ENCODE measurements around the gene MFSD6.

The MFSD6 gene

GRCh38 chr2:190540048-190540447 lies 131.9 kb downstream of the MFSD6 start:
- H3K27me3 ChIP-seq (ENCODE audit: control insufficient read depth, low read length), result no peaks in the 10 kb centered on the region
- TF ChIP-seq CTCF (IDR thresholded peaks at IDR 0.05; ENCODE audit: low read depth, low read length, poor library complexity, severe bottlenecking) (no peak), EZH2phosphoT487 (IDR thresholded peaks at IDR 0.05; ENCODE audit: borderline replicate concordance, low read length) (no peak)
- H4K20me1 ChIP-seq (ENCODE audit: control insufficient read depth, insufficient read depth, low read depth, low read length), result no peaks in the 10 kb centered on the region
- peaks cover 12% of the 10 kb centered on the region for H3K4me1 ChIP-seq (ENCODE audit: control insufficient read depth, low read length)
- peaks cover 37% of the 10 kb centered on the region for H3K36me3 ChIP-seq (ENCODE audit: control insufficient read depth, low read length)
- no peak overlapping the region for H3K27ac ChIP-seq (ENCODE audit: low read depth, low read length)
- H3K4me2 ChIP-seq (ENCODE audit: low read length), result no peak overlapping the region
- peaks cover 77% of the 10 kb centered on the region for H3K79me2 ChIP-seq (ENCODE audit: control insufficient read depth, low read length)
- H3K9me3 ChIP-seq (ENCODE audit: control insufficient read depth, insufficient read depth, low read length), result peaks cover 37% of the 10 kb centered on the region
- peaks cover 4% of the 10 kb centered on the region for H3F3A ChIP-seq (ENCODE audit: control insufficient read depth, insufficient read depth)
- H3K4me3 ChIP-seq (ENCODE audit: low read length), result no peak overlapping the region
- no peaks in the 10 kb centered on the region for H3K9me2 ChIP-seq (replicated peaks; ENCODE audit: control insufficient read depth, low read length)

GRCh38 chr2:190545093-190545492 lies 136.9 kb downstream of the MFSD6 start:
- Histone ChIP-seq H3K27ac (ENCODE audit: low read depth, low read length) (no peak overlapping the region), H3F3A (ENCODE audit: control insufficient read depth, insufficient read depth) (no peaks in the 10 kb centered on the region), H3K36me3 (ENCODE audit: control insufficient read depth, low read length) (peaks cover 4% of the 10 kb centered on the region), H3K4me1 (ENCODE audit: control insufficient read depth, low read length) (no peaks in the 10 kb centered on the region), H3K27me3 (ENCODE audit: control insufficient read depth, low read length) (no peaks in the 10 kb centered on the region), H3K4me3 (ENCODE audit: low read length) (no peak overlapping the region), H3K9me2 (replicated peaks; ENCODE audit: control insufficient read depth, low read length) (no peaks in the 10 kb centered on the region), H3K79me2 (ENCODE audit: control insufficient read depth, low read length) (peaks cover 33% of the 10 kb centered on the region), H3K9me3 (ENCODE audit: control insufficient read depth, insufficient read depth, low read length) (peaks cover 8% of the 10 kb centered on the region), H4K20me1 (ENCODE audit: control insufficient read depth, insufficient read depth, low read depth, low read length) (no peaks in the 10 kb centered on the region), H3K4me2 (ENCODE audit: low read length) (no peak overlapping the region)
- no peak for TF ChIP-seq CTCF (IDR thresholded peaks at IDR 0.05; ENCODE audit: low read depth, low read length, poor library complexity, severe bottlenecking)
- TF ChIP-seq EZH2phosphoT487 (IDR thresholded peaks at IDR 0.05; ENCODE audit: borderline replicate concordance, low read length), result no peak

- no peaks in the 10 kb centered on the region for H4K20me1 ChIP-seq (ENCODE audit: control insufficient read depth, insufficient read depth, low read depth, low read length)
- no peak overlapping the region for H3K4me2 ChIP-seq (ENCODE audit: low read length)
- TF ChIP-seq EZH2phosphoT487 (IDR thresholded peaks at IDR 0.05; ENCODE audit: borderline replicate concordance, low read length) (no peak), CTCF (IDR thresholded peaks at IDR 0.05; ENCODE audit: low read depth, low read length, poor library complexity, severe bottlenecking) (no peak)
Measured at GRCh38 chr2:190545555-190546385, 137.6 kb downstream of the MFSD6 start.

More at GRCh38 chr2:190545555-190546385, 137.6 kb downstream of the MFSD6 start:
- no peaks in the 10 kb centered on the region for H3K27me3 ChIP-seq (ENCODE audit: control insufficient read depth, low read length)
- H3K4me3 ChIP-seq (ENCODE audit: low read length), result no peak overlapping the region
- no peak overlapping the region for H3K27ac ChIP-seq (ENCODE audit: low read depth, low read length)
- H3K79me2 ChIP-seq (ENCODE audit: control insufficient read depth, low read length), result peaks cover 26% of the 10 kb centered on the region
- no peaks in the 10 kb centered on the region for H3F3A ChIP-seq (ENCODE audit: control insufficient read depth, insufficient read depth)
- H3K36me3 ChIP-seq (ENCODE audit: control insufficient read depth, low read length), result no peaks in the 10 kb centered on the region
- no peaks in the 10 kb centered on the region for H3K9me2 ChIP-seq (replicated peaks; ENCODE audit: control insufficient read depth, low read length)
- H3K9me3 ChIP-seq (ENCODE audit: control insufficient read depth, insufficient read depth, low read length), result peaks cover 1% of the 10 kb centered on the region
- H3K4me1 ChIP-seq (ENCODE audit: control insufficient read depth, low read length), result peaks cover 1% of the 10 kb centered on the region; the same call in 1 of the 2 replicates
